ENCODE results near the gene CTRL. TPM values are rescaled to one million over a fixed set of nuclear protein-coding genes. Genes with fewer than 3 reads are reported as not detected.
A peak's percentile ranks its signal among the peaks of the same experiment; 100 is the strongest.

The CTRL gene
- total RNA-seq, 2 donors from 2014 or later: 0.59 TPM; not detected in 1

DNA sequence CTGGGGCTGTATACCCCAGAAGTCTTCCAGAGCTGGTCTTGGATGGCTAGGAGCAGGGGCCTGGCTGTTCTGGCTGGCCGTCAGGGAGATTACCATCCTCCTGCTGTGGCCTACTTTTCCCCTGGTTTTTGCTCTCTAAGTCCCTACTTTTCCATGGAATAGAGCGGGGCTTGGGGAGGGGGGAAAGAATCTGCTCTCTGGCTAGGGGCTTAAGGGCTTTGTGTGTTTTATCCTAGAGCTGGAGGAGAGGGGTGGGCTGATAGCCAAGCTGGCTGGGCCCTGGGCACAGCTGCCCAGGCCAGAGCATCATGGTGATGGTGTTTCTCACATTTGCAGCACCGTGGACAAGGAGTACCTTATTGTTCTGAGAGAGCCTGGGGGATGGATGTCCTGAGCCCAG lies 43.3 kb downstream of the CTRL start:
- DNase-seq (ENCODE audit: low spot score): no peak
- Histone ChIP-seq H3K9me3 (no peaks in the 10 kb centered on the region), H3K27me3 (no peaks in the 10 kb centered on the region), H3K36me3 (peaks cover 9% of the 10 kb centered on the region), H3K4me3 (no peak overlapping the region), H3K4me1 (peaks cover 0 to 21% of the 10 kb centered on the region in 2 donors), H3K27ac (no peak overlapping the region)
- TF ChIP-seq, protein P1, sequence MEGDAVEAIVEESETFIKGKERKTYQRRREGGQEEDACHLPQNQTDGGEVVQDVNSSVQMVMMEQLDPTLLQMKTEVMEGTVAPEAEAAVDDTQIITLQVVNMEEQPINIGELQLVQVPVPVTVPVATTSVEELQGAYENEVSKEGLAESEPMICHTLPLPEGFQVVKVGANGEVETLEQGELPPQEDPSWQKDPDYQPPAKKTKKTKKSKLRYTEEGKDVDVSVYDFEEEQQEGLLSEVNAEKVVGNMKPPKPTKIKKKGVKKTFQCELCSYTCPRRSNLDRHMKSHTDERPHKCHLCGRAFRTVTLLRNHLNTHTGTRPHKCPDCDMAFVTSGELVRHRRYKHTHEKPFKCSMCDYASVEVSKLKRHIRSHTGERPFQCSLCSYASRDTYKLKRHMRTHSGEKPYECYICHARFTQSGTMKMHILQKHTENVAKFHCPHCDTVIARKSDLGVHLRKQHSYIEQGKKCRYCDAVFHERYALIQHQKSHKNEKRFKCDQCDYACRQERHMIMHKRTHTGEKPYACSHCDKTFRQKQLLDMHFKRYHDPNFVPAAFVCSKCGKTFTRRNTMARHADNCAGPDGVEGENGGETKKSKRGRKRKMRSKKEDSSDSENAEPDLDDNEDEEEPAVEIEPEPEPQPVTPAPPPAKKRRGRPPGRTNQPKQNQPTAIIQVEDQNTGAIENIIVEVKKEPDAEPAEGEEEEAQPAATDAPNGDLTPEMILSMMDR (IDR thresholded peaks at IDR 0.05): no peak

DNA sequence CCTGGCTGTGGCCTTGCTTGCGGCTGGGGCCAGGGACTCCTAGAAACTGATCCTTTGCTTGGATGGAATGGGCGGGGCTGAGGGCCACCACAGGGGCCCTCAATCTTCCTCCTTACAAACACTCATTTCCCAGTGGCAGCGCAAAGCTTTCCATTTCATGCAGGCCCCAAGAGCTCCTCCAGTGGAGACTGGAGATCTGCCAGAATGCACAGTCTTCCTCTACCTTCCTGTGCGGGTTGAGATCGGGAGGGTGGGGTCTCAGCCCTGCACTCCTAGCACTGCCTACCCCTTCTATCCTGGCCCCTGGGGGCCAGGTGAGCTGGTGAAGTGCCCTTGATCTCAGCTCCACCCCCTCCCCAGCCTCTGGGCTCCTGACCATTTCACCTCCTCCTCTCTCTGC lies 45.3 kb downstream of the CTRL start:
- H3K9me3 ChIP-seq: no peaks in the 10 kb centered on the region
- no peaks in the 10 kb centered on the region for H3K27me3 ChIP-seq
- no peak for DNase-seq (ENCODE audit: low spot score)
- TF ChIP-seq, protein P1 (IDR thresholded peaks at IDR 0.05): no peak
- H3K4me1 ChIP-seq: peaks cover 0 to 37% of the 10 kb centered on the region in 2 donors
- no peak overlapping the region for H3K27ac ChIP-seq
- peaks cover 28% of the 10 kb centered on the region for H3K36me3 ChIP-seq
- no peak overlapping the region for H3K4me3 ChIP-seq

DNA sequence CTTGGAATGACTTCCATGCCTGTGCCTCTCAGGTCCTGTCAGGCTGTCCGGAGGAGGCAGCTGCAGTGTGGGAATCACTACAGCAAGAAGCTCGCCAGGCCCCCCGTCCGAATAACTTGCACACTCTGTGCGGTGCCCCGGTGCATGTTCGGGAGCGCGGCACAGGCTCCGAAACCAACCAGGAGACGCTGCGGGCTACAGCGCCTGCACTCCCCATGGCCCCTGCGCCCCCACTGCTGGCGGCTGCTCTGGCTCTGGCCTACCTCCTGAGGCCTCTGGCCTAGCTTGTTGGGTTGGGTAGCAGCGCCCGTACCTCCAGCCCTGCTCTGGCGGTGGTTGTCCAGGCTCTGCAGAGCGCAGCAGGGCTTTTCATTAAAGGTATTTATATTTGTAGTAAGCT lies 45.7 kb downstream of the CTRL start:
- Histone ChIP-seq H3K36me3 (peaks cover 32% of the 10 kb centered on the region), H3K27ac (no peak overlapping the region)
- TF ChIP-seq, protein P1 (IDR thresholded peaks at IDR 0.05): no peak

DNA sequence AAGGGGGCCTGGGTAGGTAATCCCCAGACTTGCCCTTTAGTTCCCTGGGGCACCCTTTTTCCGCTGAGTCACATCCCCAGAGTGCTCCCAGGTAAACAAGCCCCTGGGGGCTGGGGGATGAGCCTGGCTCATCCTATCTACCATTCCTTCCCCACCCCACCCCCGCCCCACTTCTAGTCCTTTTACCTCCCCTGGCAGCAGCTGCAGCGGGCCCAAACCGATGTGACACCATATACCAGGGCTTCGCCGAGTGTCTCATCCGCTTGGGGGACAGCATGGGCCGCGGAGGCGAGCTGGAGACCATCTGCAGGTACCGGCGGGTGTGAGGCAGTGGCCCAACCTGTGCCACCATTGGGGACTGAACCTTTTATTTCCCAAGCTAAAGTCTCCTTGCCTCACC lies 46.1 kb downstream of the CTRL start:
- no peak overlapping the region for H3K4me3 ChIP-seq
- TF ChIP-seq, protein P1 (IDR thresholded peaks at IDR 0.05): no peak
- no peaks in the 10 kb centered on the region for H3K27me3 ChIP-seq
- peaks cover 37% of the 10 kb centered on the region for H3K36me3 ChIP-seq
- no peak for DNase-seq (ENCODE audit: low spot score)
- peaks cover 0 to 37% of the 10 kb centered on the region in 2 donors for H3K4me1 ChIP-seq
- H3K9me3 ChIP-seq: no peaks in the 10 kb centered on the region
- peak overlapping the region; percentile 67 to 68 for H3K27ac ChIP-seq

More for the DNA sequence above, 45.7 kb downstream of the CTRL start:
- DNase-seq (ENCODE audit: low spot score): no peak
- H3K4me3 ChIP-seq: no peak overlapping the region
- H3K27me3 ChIP-seq: no peaks in the 10 kb centered on the region
- H3K4me1 ChIP-seq: peaks cover 0 to 37% of the 10 kb centered on the region in 2 donors
- H3K9me3 ChIP-seq: no peaks in the 10 kb centered on the region

DNA sequence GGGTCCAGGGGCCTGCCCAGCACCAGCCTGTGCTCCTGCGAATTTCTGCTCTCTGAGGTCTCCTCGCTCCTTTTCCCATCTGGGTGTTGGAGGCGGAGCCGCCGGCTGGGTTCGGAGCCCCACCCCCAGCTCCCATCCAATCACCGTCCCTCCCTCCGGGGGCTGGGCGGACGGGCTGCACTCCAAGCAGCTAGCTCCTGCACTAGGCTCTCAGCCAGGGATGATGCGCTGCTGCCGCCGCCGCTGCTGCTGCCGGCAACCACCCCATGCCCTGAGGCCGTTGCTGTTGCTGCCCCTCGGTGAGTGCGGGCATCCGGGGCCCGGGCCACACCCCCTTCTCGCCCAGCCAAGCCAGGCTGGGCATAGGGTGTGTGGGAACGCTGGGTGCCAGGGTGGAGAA lies 47.0 kb downstream of the CTRL start, which contains the start of gene NRN1L:
Gene NRN1L, plus strand, starts transcription at position 202 of the 400 bp plus-strand sequence. Its CDS starts 19 bp downstream, at position 221.
- Histone ChIP-seq H3K4me1 (peaks cover 0 to 37% of the 10 kb centered on the region in 2 donors), H3K9me3 (no peaks in the 10 kb centered on the region), H3K27me3 (no peaks in the 10 kb centered on the region), H3K27ac (peak within 1 kb of the TSS; percentile 67 to 68), H3K4me3 (peak within 1 kb of the TSS in 1 of 2 donors; percentile 5), H3K36me3 (peaks cover 45% of the 10 kb centered on the region)
- TF ChIP-seq, protein P1 (IDR thresholded peaks at IDR 0.05): no peak
- DNase-seq (ENCODE audit: low spot score): peak; percentile 91

DNA sequence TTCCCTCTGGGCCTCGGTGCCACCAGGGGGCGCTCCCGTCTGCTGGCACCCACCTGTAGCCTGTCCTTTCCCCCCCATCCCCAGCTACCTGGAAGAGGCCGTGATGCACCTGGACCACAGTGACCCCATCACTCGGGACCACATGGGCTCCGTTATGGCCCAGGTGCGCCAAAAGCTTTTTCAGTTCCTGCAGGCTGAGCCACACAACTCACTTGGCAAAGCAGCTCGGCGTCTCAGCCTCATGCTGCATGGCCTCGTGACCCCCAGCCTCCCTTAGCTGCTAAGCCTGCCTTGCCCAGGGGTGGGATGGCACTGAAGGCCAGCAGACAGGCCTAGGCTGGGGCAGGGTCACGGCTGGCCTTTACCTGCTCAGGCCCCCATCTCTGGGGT lies 47.8 kb downstream of the CTRL start:
- Histone ChIP-seq H3K4me1 (peaks cover 0 to 37% of the 10 kb centered on the region in 2 donors), H3K27me3 (no peaks in the 10 kb centered on the region), H3K36me3 (peaks cover 53% of the 10 kb centered on the region), H3K4me3 (no peak overlapping the region), H3K27ac (peak overlapping the region; percentile 12 to 68), H3K9me3 (no peaks in the 10 kb centered on the region)
- TF ChIP-seq, protein P1 (IDR thresholded peaks at IDR 0.05): peak; percentile 83 to 92
- no peak for DNase-seq (ENCODE audit: low spot score)

Measured in right atrium auricular region (tissue), 2 donors.